GM19467 (cell line): ENCODE data around the gene GATA2.

Experiments
- ATAC-seq: cut with Tn5 transposase; IDR thresholded peaks from one replicate; pipeline ENCODE4 v1.9.1; 2021; ENCODE audit warnings: mild to moderate bottlenecking, moderate library complexity; ENCODE audit not compliant: unreplicated experiment

The GATA2 gene

DNA sequence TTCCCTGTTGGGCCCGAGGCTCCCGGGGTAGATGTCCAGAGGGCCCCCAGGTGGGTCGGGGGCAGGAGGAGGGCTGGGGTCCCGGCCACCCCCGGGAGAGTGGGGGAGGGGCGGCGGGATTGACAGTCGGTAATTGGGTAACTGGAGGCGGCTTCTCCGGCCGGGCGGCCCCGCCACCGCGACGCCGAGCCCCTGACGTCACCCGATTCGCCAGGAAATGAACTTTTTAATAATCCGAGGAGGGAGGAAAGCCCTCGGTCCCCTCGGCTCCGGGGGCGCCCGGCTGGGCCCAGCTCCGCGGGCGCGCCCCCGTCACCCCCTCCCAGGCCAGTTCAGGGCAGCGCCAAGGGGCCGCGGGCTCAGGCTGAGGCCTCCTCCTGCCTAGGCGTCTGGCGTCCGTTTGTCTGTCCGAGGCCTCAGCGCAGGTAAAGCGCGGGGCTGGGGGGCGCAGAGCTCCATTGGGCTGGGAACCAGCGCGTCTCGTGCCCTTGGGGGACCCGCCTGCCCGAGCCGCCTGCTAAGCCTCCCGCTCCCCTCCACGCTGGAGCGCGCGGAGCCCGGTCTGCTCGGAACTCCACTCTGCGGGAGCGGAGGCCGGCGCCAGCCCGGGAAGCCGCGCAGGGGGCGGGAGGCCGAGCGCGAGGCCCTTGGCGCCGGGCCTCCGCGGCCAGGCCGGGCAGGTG, 3.9 kb downstream of the GATA2 start:
- no peak for ATAC-seq

DNA sequence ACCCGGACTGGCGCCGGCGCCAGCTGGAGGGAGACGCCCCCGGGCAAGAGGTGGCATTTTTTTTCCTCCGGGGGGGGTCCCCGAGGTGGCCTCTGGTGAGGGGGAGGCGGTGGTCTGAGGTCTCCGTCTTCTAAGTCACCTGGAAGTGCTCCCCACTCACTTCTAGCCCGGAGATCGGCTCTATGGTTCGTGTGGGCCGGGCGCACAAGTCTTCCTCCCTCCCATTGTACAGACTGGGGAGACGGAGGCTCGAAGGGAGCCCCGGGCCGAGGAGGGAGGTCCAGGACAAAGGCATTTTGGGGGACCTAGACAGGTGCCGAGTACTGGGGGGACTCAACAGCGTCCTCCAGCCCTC, 4.4 kb downstream of the GATA2 start:
- no peak for ATAC-seq

DNA sequence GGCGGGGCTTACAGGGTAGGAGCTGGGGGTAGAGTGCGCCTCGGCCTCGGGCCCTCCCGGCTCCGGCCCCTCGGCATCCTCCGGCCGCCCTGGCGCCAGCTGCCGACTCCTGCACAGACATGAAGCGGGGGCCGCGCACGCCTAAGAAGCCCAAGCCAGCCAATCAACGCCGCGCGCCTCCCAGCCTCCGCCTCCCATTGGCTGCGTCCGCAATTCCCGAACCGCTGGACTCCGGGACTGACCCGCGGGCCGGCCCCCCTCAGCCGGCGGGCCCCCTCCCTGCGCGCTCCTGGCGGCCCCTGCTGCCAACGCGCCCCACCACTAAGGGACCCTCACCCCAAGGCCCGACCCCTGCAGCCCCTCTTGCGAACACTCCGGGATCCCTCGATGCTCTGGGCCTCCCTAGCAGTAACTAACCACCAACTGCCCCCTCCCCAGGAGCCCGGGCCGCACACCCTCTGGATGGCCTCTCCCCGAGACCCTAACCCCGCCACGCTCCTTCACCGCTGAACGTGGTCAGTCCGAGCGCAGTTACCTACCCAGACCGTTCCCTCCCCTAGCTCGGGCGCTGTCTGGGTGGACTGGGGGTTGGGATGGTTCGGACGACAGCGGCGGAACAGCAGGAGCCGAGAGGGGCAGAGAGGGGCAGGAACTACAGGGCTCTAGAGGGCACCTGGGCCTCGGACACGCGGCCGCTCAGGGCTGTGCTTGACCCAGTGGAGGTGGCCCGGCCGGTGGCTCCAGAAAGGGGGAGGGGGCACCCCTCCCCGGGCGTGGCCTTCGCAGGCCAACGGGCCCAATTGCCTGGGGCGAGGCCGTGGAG, 5.0 kb downstream of the GATA2 start:
- ATAC-seq: no peak

DNA sequence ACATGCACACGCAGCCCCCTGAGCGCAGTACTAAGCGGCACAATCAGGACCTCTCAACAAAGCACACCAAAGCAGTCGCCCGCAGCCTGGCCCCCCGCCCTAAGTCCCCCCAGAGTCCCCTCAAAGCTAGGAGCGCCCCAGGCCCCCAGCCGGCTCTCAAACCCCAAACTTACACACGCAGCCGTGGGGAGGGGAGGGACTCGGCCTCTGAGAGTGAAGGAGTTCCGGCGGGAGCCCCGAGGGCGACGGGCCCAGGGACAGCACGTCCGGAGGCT, 5.5 kb downstream of the GATA2 start:
- no peak for ATAC-seq

DNA sequence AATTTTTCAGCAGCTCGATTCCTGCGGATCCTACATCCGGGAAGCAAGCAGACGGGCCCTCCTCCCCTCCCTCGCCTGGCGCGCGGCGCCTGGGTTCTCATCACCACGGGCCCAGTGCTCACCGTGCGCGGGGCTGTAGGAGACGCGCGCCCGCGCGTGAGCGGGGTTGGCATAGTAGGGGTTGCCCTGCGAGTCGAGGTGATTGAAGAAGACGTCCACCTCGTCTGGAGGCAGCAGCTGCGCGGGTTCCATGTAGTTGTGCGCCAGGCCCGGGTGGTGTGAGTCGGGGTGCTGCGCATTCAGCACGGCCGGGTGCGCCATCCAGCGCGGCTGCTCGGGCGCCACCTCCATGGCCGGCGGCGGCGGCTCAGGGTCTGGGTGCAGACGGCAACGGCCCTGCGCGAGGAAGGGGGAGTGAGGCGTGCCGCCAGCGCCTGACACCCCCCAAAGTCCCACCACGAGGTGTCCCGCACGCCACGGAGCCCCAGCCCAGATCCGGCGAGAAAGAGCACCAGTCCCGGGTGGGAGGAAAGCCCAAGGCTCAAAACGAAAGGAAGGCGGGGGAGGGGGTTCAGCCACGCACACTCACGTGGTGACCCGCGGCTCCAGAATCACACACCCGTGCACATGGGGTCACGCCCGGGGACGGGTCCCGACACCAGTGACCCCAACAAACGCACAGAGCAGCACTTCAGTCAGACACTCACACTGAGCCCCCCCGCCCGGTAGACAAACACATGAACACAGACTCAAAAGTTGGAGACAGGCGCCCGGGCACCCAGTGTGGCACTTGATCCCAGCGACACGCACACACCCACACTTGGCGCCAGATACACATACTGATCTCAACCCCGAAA, 6.1 kb downstream of the GATA2 start:
- no peak for ATAC-seq

DNA sequence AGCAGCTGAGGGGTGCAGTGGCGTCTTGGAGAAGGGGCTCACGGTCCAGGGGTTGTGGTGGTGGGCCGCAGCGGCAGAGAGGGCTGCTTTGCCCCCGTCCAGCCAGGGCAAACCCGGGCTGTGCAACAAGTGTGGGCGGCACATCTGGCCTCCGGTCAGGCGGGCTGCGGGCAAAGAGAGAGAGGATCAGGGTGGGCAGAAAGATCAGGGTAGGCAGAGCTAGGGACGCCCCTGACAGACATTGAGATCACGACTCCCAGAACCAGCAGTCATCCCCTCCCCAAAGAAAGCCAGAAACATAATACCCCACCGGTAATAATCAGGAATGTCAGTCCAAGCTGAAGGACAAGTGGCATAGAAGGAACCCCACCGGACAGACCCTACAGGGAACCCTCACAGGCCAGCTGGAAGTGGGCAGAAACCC, 6.8 kb downstream of the GATA2 start:
- ATAC-seq: no peak

DNA sequence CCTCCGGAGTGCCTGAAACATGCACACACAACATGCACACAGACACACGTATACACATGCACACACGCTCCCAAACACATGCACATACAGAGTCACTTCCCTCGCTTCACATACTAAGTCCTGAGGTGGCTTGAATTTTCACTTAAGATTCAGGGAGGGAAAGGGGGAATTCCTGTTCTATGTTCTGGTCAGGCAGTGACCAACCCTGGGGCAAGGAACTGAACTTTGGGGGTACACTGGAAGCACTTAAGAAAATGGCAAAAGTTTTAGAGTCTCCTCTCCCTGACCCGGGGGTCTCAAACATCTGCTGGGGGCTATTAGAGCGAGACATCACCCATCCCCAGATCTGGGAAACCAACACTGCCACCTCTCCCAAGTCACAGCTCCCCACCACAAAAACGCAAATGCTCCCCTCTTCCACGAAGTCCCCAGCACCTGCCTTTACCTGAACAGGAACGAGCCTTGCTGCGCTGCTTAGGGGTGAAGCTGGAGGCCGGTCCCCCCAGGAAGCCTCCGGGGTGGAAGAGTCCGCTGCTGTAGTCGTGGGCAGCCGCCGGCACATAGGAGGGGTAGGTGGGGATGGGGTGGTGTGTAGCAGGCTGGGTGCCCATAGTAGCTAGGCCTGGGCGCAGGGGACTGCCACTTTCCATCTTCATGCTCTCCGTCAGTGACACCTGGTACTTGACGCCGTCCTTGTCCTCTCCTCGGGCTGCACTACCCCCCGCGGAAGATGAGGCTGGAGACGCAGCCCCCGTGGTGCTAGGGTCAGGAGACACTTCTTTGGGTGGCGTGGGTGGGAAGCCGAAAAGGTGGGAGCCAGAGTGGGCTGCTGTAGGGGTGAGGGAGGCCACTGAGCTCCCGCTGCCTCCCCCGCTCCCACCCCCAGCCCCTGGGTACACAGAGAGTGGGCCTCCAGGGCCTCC, 7.5 kb downstream of the GATA2 start:
- ATAC-seq: no peak

DNA sequence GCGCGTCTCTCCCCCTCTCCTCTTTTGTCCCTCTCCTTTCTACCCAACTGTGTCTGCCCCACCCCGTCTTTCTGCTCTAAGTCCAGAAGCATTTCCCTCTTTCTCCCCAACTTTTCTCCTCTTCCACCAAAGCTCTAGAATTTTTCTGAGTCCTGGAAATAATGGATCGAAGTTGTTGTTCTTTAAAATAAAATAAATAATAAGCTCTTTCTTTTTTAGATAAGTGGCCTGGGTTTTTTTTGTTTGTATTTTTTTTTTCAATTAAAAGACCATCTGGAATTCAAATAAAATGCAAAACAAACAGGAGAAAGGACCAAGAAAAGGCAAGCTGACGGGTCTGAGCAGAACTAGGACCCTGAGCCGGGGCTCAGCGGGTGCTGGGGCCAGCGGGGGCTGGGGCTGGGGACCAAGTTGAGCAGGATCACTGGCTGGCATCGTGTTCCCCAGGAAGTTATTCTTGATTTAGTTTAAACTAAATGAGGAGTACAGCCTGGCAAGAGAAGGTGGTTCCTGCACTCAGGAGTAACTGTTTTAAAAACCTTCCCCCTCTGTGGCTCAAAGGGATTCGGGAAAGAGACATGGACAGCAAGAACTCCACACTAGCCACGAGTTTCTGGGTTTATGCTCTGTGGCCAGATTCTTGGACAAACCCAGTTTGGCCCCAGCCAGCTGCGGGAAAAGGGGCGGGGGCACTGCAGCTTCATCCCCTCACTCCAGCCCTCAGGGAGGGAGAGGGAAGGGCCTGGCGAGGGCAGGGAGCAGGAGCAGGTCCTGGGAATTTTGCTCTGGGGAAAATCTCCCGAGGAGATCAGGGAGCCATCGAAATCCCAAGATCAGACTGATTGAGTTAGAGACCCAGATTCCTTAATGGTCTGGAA, 8.4 kb downstream of the GATA2 start:
- ATAC-seq: no peak

DNA sequence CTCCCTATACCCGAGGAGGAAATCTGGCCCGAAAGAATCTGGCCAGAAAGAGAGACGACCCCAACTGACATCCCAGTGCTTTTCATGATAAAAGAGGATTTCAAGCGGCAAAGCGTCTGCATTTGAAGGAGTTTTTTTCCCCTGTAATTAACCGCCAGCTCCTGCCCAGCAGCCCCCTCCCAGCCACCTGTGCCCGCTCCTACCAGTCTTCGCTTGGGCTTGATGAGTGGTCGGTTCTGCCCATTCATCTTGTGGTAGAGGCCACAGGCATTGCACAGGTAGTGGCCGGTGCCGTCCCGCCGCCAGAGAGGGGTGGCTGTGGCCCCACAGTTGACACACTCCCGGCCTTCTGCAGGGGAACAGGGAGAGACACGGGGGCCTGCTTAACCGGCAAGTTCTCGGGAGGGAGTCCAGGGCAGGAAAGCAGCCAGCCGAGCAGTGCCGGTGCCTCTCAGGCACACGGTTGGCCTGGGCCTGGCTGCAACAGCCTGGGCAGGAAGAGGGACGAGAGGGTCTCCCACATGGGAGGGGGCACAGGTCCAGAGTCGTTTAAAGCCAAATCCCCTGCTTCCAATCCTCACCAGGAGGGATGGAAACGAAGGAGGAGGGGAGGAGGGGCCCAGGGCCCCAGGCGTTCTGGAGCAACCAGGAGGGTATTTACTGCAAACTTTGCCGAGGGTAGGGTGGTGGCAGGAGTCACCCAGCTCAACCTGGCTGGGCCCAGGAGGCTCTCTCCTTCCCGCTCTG, 9.2 kb downstream of the GATA2 start:
- ATAC-seq: no peak

DNA sequence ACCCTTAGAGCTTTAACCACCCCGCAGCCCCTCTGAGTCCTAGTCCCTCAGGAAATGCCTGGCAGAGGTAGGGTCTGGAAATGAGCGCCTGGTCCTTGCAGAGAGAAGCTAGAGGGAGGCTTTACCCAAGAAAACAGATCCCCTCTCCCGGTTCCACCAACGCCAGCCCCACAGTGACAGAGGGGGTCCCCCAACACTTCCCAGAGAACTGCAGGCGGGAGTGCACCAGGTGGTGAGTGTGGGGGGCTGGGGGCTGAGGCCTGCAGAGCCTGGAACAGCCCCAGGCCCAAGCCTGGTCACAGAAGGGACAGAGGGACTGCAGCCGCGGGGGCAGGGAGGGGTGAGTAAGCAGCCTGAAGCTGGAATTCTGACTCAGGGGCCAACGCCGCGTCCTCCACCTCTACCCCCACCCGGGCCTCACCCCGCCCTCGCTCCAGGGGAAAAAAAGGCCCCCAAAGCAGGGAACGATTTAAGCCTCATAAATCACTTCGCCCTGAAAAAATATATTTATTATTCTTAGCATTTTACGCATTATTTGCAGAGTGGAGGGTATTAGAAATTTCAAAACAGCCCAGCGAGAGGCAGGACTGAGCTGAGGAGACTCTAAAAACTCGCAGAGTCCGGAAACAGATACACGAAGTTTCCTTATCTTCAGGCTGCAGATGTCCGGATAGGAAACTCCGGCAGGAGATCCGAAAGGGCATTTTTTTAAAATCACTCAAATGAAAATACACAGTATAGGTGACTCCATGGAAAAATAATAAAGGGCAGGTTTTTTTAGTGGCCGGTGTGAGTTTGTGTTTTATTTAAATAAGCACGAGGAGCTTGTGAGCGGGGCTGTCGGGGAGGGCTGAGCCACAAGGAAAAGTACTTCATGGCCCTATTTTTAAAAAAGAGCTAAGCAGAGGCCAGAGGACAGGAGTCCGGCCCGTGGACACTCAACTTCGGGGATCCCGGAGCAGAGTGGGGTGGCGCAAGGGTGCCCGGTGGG, 10.0 kb downstream of the GATA2 start:
- ATAC-seq: no peak

DNA sequence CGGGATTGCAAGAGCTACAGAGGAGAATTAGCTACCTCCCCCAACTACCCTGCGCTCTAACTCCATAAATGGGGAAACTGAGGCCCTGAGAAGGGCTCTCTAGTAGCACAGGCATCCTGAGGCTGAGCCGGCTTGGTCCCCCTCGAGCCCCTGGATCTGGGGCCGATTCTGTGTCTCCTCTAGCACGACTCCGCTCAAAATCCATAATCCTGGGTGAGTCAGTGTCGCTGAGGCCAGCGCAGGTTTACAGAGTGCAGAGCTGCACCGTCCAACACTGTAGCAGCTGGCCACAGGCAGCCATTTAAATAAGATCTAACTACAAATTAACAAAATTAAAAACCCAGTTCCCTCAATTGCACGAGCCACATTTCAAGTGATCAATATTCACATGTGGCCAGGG, 10.8 kb downstream of the GATA2 start:
- ATAC-seq: no peak

DNA sequence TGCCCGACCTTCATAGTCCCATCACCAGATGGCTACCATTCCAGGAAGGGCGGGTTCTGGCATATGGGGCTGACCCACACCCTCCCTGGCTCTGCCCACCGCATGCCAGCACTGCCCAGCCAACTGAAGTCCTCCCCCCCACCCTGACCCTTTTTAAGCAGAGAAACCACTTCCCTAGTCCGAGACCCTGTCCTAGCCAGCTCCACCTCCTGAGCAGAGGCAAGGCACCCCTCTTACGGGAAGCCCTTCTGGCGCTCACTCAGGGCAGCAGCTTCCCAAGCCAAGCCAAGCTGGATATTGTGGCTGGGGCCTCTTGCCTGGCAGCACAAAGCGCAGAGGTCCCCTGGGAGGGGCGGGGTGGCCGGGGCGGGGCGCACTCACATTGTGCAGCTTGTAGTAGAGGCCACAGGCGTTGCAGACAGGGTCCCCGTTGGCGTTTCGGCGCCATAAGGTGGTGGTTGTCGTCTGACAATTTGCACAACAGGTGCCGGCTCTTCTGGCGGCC, 11.5 kb downstream of the GATA2 start:
- ATAC-seq: no peak

DNA sequence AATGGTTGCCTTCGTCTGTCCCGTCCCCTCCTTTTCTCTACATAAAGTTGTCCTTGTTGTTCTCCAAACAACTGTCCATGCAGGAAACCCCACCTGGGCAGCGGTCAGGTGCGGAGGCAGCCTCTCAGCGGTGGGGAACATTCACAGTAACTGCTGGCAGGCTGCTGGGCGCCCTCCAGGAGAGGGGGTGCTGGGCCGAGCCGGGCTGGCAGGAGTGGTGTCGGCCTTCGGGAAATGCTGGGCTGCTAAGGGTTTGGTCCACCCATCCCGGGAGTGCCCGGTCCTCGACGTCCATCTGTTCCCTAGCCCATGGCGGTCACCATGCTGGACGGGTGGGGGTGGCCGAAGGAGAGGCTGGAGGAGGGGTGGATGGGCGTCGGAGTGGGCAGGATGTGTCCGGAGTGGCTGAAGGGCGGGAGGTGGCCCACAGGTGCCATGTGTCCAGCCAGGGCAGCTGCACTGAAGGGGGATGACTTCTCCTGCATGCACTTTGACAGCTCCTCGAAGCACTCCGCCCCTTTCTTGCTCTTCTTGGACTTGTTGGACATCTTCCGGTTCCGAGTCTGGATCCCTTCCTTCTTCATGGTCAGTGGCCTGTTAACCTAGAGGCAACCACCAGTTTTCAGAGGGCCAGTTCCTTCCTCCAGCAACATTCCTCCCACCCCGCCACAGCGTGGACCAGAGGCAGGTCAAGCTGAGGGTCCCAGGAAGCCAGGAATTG, 12.1 kb downstream of the GATA2 start:
- ATAC-seq: no peak

DNA sequence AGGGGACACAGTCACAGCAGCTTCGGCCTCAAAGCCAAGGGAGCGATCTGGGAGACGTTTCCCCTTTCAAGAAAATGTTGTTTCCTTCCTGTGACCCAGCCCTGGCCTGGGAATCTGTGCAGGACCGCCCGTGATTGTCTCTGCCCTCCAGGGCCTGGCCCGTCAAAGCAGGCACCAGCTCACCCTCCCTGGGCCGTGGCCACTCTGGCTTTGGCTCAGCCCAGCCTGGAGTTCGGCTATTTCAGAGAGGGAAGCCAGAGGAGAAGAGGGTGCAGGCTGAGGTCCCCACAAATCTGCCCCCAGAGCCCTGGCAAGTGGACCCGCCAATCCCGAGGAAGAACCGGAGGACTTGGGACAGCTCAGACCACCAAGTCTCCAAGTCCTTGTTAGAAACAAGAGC, 12.7 kb downstream of the GATA2 start:
- no peak for ATAC-seq

DNA sequence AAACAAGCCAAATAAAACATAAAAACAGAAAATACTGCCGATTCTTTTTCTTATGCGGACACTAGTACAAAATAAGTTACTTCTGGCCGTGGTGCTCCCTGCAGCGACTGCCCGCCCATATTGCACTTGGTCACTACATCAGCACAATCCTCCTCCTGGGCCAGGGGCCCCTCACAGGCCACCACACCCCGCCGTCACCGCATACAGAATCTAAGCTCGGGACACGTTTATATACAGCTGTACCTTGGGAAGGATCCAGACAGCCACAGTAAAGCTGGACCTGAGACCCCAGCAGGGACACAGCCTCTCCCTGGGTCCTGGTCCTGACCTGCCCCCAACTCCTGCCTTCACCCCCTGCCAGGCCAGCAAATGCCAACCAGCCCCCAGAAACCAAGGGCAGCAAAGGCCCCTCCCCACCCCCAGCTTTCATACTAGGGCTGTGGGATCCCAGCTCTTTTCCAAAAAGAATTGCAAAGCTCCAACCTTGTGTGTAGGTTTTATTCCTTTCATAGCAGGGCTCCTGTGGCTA, 13.4 kb downstream of the GATA2 start:
- ATAC-seq: no peak

DNA sequence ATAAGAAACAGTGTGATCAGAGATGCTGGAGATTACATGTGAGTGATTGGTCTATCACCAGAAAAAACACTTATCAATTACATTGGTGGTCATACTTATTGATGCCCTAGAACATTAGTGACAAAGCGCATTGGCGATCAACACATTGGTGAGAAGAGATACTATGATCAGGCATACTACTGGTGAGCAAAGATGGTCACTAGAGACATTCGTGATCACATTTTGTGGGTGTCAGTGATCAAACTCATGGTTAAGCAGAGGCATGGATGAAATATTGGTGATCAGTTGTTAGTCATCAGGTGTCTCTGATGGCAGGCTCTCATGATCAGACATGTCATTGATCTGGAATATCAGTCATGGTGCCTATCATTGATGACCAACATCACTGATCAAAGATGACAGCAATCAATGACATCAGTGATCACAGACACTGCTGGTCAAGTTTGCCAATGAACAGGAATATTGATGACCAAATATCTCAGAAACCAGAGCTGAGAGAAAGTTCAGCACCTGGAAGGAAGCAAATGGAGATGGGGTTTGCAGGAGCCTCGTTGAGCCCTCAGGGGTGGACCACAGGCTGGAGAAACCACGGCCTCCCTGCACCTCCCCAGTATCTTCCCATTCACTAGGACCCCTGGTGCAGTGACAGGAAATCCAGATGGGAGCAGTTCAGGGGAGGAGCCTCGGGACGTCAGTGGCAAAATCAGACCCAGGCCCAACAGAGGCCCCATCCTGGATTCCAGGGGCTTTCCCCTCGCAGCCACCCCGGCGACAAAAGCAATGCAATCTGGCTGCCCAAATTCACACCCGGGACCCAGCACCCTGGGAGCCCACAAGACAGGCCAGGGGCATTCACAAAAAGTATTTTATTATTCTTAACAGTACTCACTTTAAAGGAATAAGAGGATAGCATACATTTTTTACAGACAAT, 14.2 kb downstream of the GATA2 start:
- ATAC-seq: no peak
